DOHH2 (cell line): ENCODE measurements around the gene ACTR1B.

ENCODE experiments used
- H3F3A ChIP-seq: fragments of 200-600 bp; sonication (generic), shearing (Covaris generic); 2 replicates; pipeline ENCODE4 v1.6.0; 2016; ENCODE audit warnings: antibody characterized with exemption, mild to moderate bottlenecking; ENCODE audit not compliant: control insufficient read depth, insufficient read depth
- H3K27ac ChIP-seq: fragments of 200-600 bp; sonication (generic); 2 replicates; pipeline ENCODE4 v1.5.1; 2014; ENCODE audit warnings: low read depth, mild to moderate bottlenecking, low read length, moderate library complexity
- H3K27me3 ChIP-seq: fragments of 200-600 bp; sonication (generic); 2 replicates; pipeline ENCODE4 v1.6.1; 2014; ENCODE audit warnings: mild to moderate bottlenecking, low read length, mixed read lengths; ENCODE audit not compliant: control insufficient read depth
- H3K36me3 ChIP-seq: fragments of 200-600 bp; sonication (generic); 2 replicates; pipeline ENCODE4 v1.6.1; 2014; ENCODE audit warnings: mild to moderate bottlenecking, low read length, moderate library complexity, mixed read lengths; ENCODE audit not compliant: control insufficient read depth
- H3K4me1 ChIP-seq: fragments of 200-600 bp; sonication (generic); 2 replicates; pipeline ENCODE4 v1.6.1; 2014; ENCODE audit warnings: mild to moderate bottlenecking, low read length, mixed read lengths; ENCODE audit not compliant: control insufficient read depth
- H3K4me2 ChIP-seq: fragments of 200-600 bp; sonication (generic); 2 replicates; pipeline ENCODE4 v1.6.0; 2014; ENCODE audit warnings: mild to moderate bottlenecking, low read length, moderate library complexity
- H3K4me3 ChIP-seq: fragments of 200-600 bp; sonication (generic); 2 replicates; pipeline ENCODE4 v1.5.1; 2014; ENCODE audit warnings: mild to moderate bottlenecking, low read length, mixed read lengths
- H3K79me2 ChIP-seq: fragments of 200-600 bp; sonication (generic); 2 replicates; pipeline ENCODE4 v1.6.1; 2014; ENCODE audit warnings: mild to moderate bottlenecking, low read length, mixed read lengths; ENCODE audit not compliant: control insufficient read depth
- H3K9me2 ChIP-seq: fragments of 200-600 bp; sonication (generic); replicated peaks from 2 replicates; pipeline ENCODE4 v1.6.1; 2014; ENCODE audit warnings: mild to moderate bottlenecking, low read length, mixed read lengths; ENCODE audit not compliant: control insufficient read depth
- H3K9me3 ChIP-seq: fragments of 200-600 bp; sonication (generic); 2 replicates; pipeline ENCODE4 v1.6.1; 2014; ENCODE audit warnings: antibody characterized with exemption, low read length, mixed read lengths; ENCODE audit not compliant: control insufficient read depth, insufficient read depth
- H4K20me1 ChIP-seq: fragments of 200-600 bp; sonication (generic); 2 replicates; pipeline ENCODE4 v1.6.0; 2014; ENCODE audit warnings: low read depth, mild to moderate bottlenecking, antibody characterized with exemption, low read length, moderate library complexity; ENCODE audit not compliant: control insufficient read depth, insufficient read depth
- EZH2phosphoT487 ChIP-seq: fragments of 200-600 bp; sonication (generic); IDR thresholded peaks from 2 replicates; pipeline ENCODE4 v1.6.1; 2017; ENCODE audit warnings: borderline replicate concordance, mild to moderate bottlenecking, antibody characterized with exemption, low read length, moderate library complexity, mixed read lengths
- TF ChIP-seq, protein P1 (sequence below): fragments of 200-600 bp; sonication (generic); IDR thresholded peaks from one replicate; pipeline ENCODE4 v1.5.1; 2014; ENCODE audit warnings: antibody characterized with exemption, mild to moderate bottlenecking, low read depth, low read length; ENCODE audit not compliant: poor library complexity, severe bottlenecking

The ACTR1B gene

GRCh38 chr2:97706708-97707345 is 43.0 kb upstream of the ACTR1B start:
- Histone ChIP-seq H3K27ac (no peak overlapping the region), H3K79me2 (no peaks in the 10 kb centered on the region), H3F3A (no peaks in the 10 kb centered on the region), H3K9me3 (no peaks in the 10 kb centered on the region), H3K9me2 (no peaks in the 10 kb centered on the region), H3K4me1 (peaks cover 10% of the 10 kb centered on the region), H3K4me3 (no peak overlapping the region), H3K27me3 (no peaks in the 10 kb centered on the region), H3K36me3 (no peaks in the 10 kb centered on the region), H4K20me1 (no peaks in the 10 kb centered on the region), H3K4me2 (no peak overlapping the region)
- TF ChIP-seq, protein P1, sequence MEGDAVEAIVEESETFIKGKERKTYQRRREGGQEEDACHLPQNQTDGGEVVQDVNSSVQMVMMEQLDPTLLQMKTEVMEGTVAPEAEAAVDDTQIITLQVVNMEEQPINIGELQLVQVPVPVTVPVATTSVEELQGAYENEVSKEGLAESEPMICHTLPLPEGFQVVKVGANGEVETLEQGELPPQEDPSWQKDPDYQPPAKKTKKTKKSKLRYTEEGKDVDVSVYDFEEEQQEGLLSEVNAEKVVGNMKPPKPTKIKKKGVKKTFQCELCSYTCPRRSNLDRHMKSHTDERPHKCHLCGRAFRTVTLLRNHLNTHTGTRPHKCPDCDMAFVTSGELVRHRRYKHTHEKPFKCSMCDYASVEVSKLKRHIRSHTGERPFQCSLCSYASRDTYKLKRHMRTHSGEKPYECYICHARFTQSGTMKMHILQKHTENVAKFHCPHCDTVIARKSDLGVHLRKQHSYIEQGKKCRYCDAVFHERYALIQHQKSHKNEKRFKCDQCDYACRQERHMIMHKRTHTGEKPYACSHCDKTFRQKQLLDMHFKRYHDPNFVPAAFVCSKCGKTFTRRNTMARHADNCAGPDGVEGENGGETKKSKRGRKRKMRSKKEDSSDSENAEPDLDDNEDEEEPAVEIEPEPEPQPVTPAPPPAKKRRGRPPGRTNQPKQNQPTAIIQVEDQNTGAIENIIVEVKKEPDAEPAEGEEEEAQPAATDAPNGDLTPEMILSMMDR: no peak
- TF ChIP-seq EZH2phosphoT487: no peak

GRCh38 chr2:97706112-97706511 is 42.3 kb upstream of the ACTR1B start:
- Histone ChIP-seq H3K4me3 (no peak overlapping the region), H3K79me2 (no peaks in the 10 kb centered on the region), H4K20me1 (no peaks in the 10 kb centered on the region), H3K4me1 (peaks cover 14% of the 10 kb centered on the region), H3F3A (no peaks in the 10 kb centered on the region), H3K9me3 (no peaks in the 10 kb centered on the region), H3K9me2 (no peaks in the 10 kb centered on the region), H3K4me2 (no peak overlapping the region), H3K27ac (no peak overlapping the region), H3K36me3 (no peaks in the 10 kb centered on the region), H3K27me3 (no peaks in the 10 kb centered on the region)
- TF ChIP-seq, protein P1: no peak
- TF ChIP-seq EZH2phosphoT487: no peak

GRCh38 chr2:97704989-97705388 is 41.1 kb upstream of the ACTR1B start:
- Histone ChIP-seq H3K9me3 (no peaks in the 10 kb centered on the region), H3K4me1 (peaks cover 14% of the 10 kb centered on the region), H3K9me2 (no peaks in the 10 kb centered on the region), H3K36me3 (no peaks in the 10 kb centered on the region), H3K79me2 (no peaks in the 10 kb centered on the region), H3K27ac (no peak overlapping the region), H3F3A (no peaks in the 10 kb centered on the region), H3K27me3 (no peaks in the 10 kb centered on the region), H3K4me3 (no peak overlapping the region), H4K20me1 (no peaks in the 10 kb centered on the region), H3K4me2 (no peak overlapping the region)
- TF ChIP-seq, protein P1: no peak
- no peak for TF ChIP-seq EZH2phosphoT487
